HCT116 (cell line): ENCODE measurements around the gene DDX50. TPM values are rescaled to one million over a fixed set of nuclear protein-coding genes. Genes with fewer than 3 reads are reported as not detected.

Source experiments
- ATAC-seq: fragments of 200-7000 bp; cut with Tn5 transposase; 2 replicates; pipeline ENCODE4 v1.9.1; 2020; ENCODE audit warnings: mild to moderate bottlenecking, moderate library complexity
- Bru-seq: library from RNA; stranded (reverse); fragments of 400-500 nt; gene quantifications from one replicate; lab custom pipeline; 2021; lab: Mats Ljungman, UMichigan
- BruChase-seq, 2 experiments: library from RNA; stranded (reverse); fragments of 400-500 nt; gene quantifications; one replicate each; lab custom pipeline; 2021; lab: Mats Ljungman, UMichigan
- BruUV-seq: library from RNA; stranded (reverse); fragments of 400-500 nt; replicated peaks from 2 replicates; lab custom pipeline; 2021; lab: Mats Ljungman, UMichigan
- CTCF ChIA-PET: fragments of 300-600 bp; sonication (Branson Sonifier 250); formaldehyde crosslinking; loops from one replicate; lab custom pipeline; 2021; ENCODE audit warnings: antibody characterized with exemption; lab: Charles Lee
- POLR2A ChIA-PET: fragments of 300-600, 350-600 bp; sonication (Branson Sonifier 250); formaldehyde crosslinking; loops from one replicate; lab custom pipeline; 2021; ENCODE audit warnings: antibody characterized with exemption; lab: Charles Lee
- RAD21 ChIA-PET, 2 experiments: fragments of 300-600 bp; sonication (Branson Sonifier 250); formaldehyde crosslinking; loops; one replicate each; lab custom pipeline; 2023; ENCODE audit warnings: low total read pairs in 2 of 2; ENCODE audit not compliant: uncharacterized antibody in 2 of 2, unreplicated experiment in 2 of 2, low non-redundant PET in 1 of 2; lab: Charles Lee
- DNase-seq: peaks from one replicate; pipeline ENCODE4 v3.0.0-alpha.2; 2010; ENCODE audit warnings: low read depth, low spot score
- H2AFZ ChIP-seq: fragments of 200-600 bp; shearing (Covaris generic), sonication (generic); 2 replicates; pipeline ENCODE4 v1.6.1; 2017; ENCODE audit warnings: low read depth, mixed run types, mixed read lengths, antibody characterized with exemption, low read length; ENCODE audit not compliant: poor library complexity, severe bottlenecking
- H3K27ac ChIP-seq: 2 replicates; pipeline ENCODE4 v1.5.1; 2012; ENCODE audit warnings: low read depth, low read length
- H3K27me3 ChIP-seq: fragments of 200-600 bp; sonication (generic); 2 replicates; pipeline ENCODE4 v1.6.1; 2016; ENCODE audit warnings: mixed run types, low read length, mixed read lengths; ENCODE audit not compliant: insufficient read depth
- H3K36me3 ChIP-seq, 2 experiments: fragments of 200-500 bp in 1 of 2; fragments of 200-600 bp in 1 of 2; sonication (Bioruptor generic) in 1 of 2; sonication (generic) in 1 of 2; 2 replicates each; pipeline versions ENCODE4 v1.5.1 to v1.6.1; 2014 to 2016; ENCODE audit warnings: low read length in 2 of 2, inconsistent platforms in 1 of 2, mixed read lengths in 1 of 2, mixed run types in 1 of 2; ENCODE audit not compliant: insufficient read depth in 2 of 2, control insufficient read depth in 1 of 2
- H3K4me1 ChIP-seq, 2 experiments: fragments of 200-600 bp in 1 of 2; sonication (generic) in 1 of 2; 2 replicates each; pipeline versions ENCODE4 v1.5.1 to v1.6.1; 2012 to 2017; ENCODE audit warnings: low read length in 2 of 2, inconsistent platforms in 1 of 2, mild to moderate bottlenecking in 1 of 2, mixed read lengths in 1 of 2, mixed run types in 1 of 2, moderate library complexity in 1 of 2; ENCODE audit not compliant: insufficient read depth in 2 of 2, control insufficient read depth in 1 of 2
- H3K4me2 ChIP-seq: fragments of 200-600 bp; sonication (generic); 2 replicates; pipeline ENCODE4 v1.6.1; 2017; ENCODE audit warnings: mixed run types, low read length, mixed read lengths
- H3K4me3 ChIP-seq, 2 experiments: fragments of 200-600 bp in 1 of 2; sonication (generic) in 1 of 2; replicated peaks in 1 of 2; 2 replicates each; pipeline ENCODE4 v1.5.1; 2011 to 2016; ENCODE audit warnings: low read length in 2 of 2, control low read depth in 1 of 2, low read depth in 1 of 2, mild to moderate bottlenecking in 1 of 2, mixed read lengths in 1 of 2, mixed run types in 1 of 2
- H3K79me2 ChIP-seq: fragments of 200-600 bp; sonication (generic); 2 replicates; pipeline ENCODE4 v1.6.1; 2017; ENCODE audit warnings: mild to moderate bottlenecking, mixed run types, low read length, moderate library complexity, mixed read lengths; ENCODE audit not compliant: insufficient read depth
- H3K9ac ChIP-seq: fragments of 200-600 bp; sonication (generic); 2 replicates; pipeline ENCODE4 v1.6.1; 2016; ENCODE audit warnings: low read length, mixed read lengths
- H3K9me2 ChIP-seq: fragments of 200-600 bp; sonication (generic), shearing (Covaris generic); 2 replicates; pipeline ENCODE4 v1.6.1; 2017; ENCODE audit warnings: mixed run types, mild to moderate bottlenecking, moderate library complexity; ENCODE audit not compliant: insufficient read depth
- H3K9me3 ChIP-seq, 2 experiments: fragments of 200-500 bp in 1 of 2; fragments of 200-600 bp in 1 of 2; sonication (Bioruptor generic) in 1 of 2; sonication (generic) in 1 of 2; 2 replicates each; pipeline ENCODE4 v1.6.1; 2014 to 2017; ENCODE audit warnings: low read length in 2 of 2, mixed read lengths in 2 of 2, inconsistent platforms in 1 of 2, low read depth in 1 of 2, mild to moderate bottlenecking in 1 of 2, mixed run types in 1 of 2, moderate library complexity in 1 of 2; ENCODE audit not compliant: control insufficient read depth in 1 of 2, insufficient read depth in 1 of 2
- H4K20me1 ChIP-seq: fragments of 200-600 bp; sonication (generic), shearing (Covaris generic); 2 replicates; pipeline ENCODE4 v1.6.1; 2017; ENCODE audit warnings: mixed run types, mild to moderate bottlenecking, moderate library complexity; ENCODE audit not compliant: insufficient read depth
- CBX3 ChIP-seq: IDR thresholded peaks from 2 replicates; pipeline ENCODE4 v1.6.1; 2012; ENCODE audit warnings: low read depth
- EGR1 ChIP-seq: IDR thresholded peaks from 2 replicates; pipeline ENCODE4 v1.6.1; 2012; ENCODE audit warnings: low read depth
- ELF1 ChIP-seq: IDR thresholded peaks from 2 replicates; pipeline ENCODE4 v1.6.1; 2012; ENCODE audit warnings: low read depth, borderline replicate concordance
- EZH2 ChIP-seq: fragments of 200-600 bp; sonication (generic); IDR thresholded peaks from 2 replicates; pipeline ENCODE4 v1.6.1; 2017; ENCODE audit warnings: antibody characterized with exemption, mixed run types
- FOSL1 ChIP-seq: IDR thresholded peaks from 2 replicates; pipeline ENCODE4 v1.6.1; 2012; ENCODE audit warnings: low read depth
- POLR2A ChIP-seq: IDR thresholded peaks from 2 replicates; pipeline ENCODE4 v1.7.0; 2011; ENCODE audit warnings: borderline replicate concordance; ENCODE audit not compliant: insufficient read depth, insufficient read length; ENCODE audit errors: extremely low read depth
- POLR2AphosphoS5 ChIP-seq: IDR thresholded peaks from 2 replicates; pipeline ENCODE4 v1.6.1; 2011; ENCODE audit warnings: mild to moderate bottlenecking, low read depth, low read length, moderate library complexity
- RAD21 ChIP-seq: IDR thresholded peaks from 2 replicates; pipeline ENCODE4 v1.6.1; 2012; ENCODE audit warnings: low read depth, mild to moderate bottlenecking
- SIN3A ChIP-seq: IDR thresholded peaks from 2 replicates; pipeline ENCODE4 v1.6.1; 2012; ENCODE audit warnings: low read depth
- SP1 ChIP-seq: IDR thresholded peaks from 2 replicates; pipeline ENCODE4 v1.6.1; 2012; ENCODE audit warnings: low read depth
- SRF ChIP-seq: IDR thresholded peaks from 2 replicates; pipeline ENCODE4 v1.6.1; 2012; ENCODE audit warnings: low read depth
- TCF7L2 ChIP-seq: IDR thresholded peaks from 2 replicates; pipeline ENCODE4 v1.7.0; 2011; ENCODE audit warnings: borderline replicate concordance, inconsistent platforms; ENCODE audit not compliant: insufficient read depth, insufficient read length; ENCODE audit errors: extremely low read depth
- YY1 ChIP-seq: IDR thresholded peaks from 2 replicates; pipeline ENCODE4 v1.6.1; 2011; ENCODE audit warnings: low read length, low read depth, moderate library complexity, mild to moderate bottlenecking; ENCODE audit not compliant: insufficient replicate concordance; ENCODE audit errors: extremely low read depth
- ZFX ChIP-seq: fragments of 450-650 bp; IDR thresholded peaks from 2 replicates; pipeline ENCODE4 v1.6.1; 2017
- ZNF274 ChIP-seq: fragments of 200-500 bp; sonication (Bioruptor generic); IDR thresholded peaks from 2 replicates; pipeline ENCODE4 v1.6.1; 2014; ENCODE audit warnings: mild to moderate bottlenecking, low read depth, low read length, inconsistent platforms
- intact Hi-C: fragments of 100-400 bp; cut with micrococcal nuclease; formaldehyde crosslinking; loops from 2 replicates; pipeline ENCODE4 v1.10.0; 2022
- long read RNA-seq: library from polyadenylated mRNA; unstranded; transcript quantifications from one replicate; pipeline ENCODE4 v2.0.0, GENCODE V29; 2021; ENCODE audit not compliant: unreplicated experiment
- polyA plus RNA-seq: library from polyadenylated mRNA; unstranded; fragments of >200 nt; gene quantifications from 2 replicates; pipeline ENCODE4 v1.2.1, GENCODE V29; 2012; ENCODE audit warnings: missing spikeins
- total RNA-seq: library from RNA; stranded (reverse); gene quantifications from one replicate; pipeline ENCODE4 v1.2.1, GENCODE V29; 2021; ENCODE audit not compliant: unreplicated experiment
- TF ChIP-seq, protein P1 (sequence below): IDR thresholded peaks from 2 replicates; pipeline ENCODE4 v1.6.1; 2012
- TF ChIP-seq, protein P2 (sequence below): IDR thresholded peaks from 2 replicates; pipeline ENCODE4 v1.6.1; 2012; ENCODE audit warnings: low read depth

The DDX50 gene, protein sequence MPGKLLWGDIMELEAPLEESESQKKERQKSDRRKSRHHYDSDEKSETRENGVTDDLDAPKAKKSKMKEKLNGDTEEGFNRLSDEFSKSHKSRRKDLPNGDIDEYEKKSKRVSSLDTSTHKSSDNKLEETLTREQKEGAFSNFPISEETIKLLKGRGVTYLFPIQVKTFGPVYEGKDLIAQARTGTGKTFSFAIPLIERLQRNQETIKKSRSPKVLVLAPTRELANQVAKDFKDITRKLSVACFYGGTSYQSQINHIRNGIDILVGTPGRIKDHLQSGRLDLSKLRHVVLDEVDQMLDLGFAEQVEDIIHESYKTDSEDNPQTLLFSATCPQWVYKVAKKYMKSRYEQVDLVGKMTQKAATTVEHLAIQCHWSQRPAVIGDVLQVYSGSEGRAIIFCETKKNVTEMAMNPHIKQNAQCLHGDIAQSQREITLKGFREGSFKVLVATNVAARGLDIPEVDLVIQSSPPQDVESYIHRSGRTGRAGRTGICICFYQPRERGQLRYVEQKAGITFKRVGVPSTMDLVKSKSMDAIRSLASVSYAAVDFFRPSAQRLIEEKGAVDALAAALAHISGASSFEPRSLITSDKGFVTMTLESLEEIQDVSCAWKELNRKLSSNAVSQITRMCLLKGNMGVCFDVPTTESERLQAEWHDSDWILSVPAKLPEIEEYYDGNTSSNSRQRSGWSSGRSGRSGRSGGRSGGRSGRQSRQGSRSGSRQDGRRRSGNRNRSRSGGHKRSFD
- total RNA-seq (25.6 TPM), Bru-seq, nascent RNA (percentile 78 among the genes with signal in this experiment), BruChase-seq, experiment 1, labeled RNA remaining after a 6-hour chase (percentile 75 among the genes with signal in this experiment), BruChase-seq, experiment 2, labeled RNA remaining after a 2-hour chase (percentile 71 among the genes with signal in this experiment)
- polyA plus RNA-seq: 28.9 and 34.7 TPM in 2 replicates
- long read RNA-seq, transcript DDX50-201 (15 exons, 2,538 nt): major isoform, 22 of 44 reads
- long read RNA-seq, partial matches to known transcripts: 1 of 44 reads
- long read RNA-seq, other reads (novel, unspliced or antisense): 21 of 44 reads

DNA sequence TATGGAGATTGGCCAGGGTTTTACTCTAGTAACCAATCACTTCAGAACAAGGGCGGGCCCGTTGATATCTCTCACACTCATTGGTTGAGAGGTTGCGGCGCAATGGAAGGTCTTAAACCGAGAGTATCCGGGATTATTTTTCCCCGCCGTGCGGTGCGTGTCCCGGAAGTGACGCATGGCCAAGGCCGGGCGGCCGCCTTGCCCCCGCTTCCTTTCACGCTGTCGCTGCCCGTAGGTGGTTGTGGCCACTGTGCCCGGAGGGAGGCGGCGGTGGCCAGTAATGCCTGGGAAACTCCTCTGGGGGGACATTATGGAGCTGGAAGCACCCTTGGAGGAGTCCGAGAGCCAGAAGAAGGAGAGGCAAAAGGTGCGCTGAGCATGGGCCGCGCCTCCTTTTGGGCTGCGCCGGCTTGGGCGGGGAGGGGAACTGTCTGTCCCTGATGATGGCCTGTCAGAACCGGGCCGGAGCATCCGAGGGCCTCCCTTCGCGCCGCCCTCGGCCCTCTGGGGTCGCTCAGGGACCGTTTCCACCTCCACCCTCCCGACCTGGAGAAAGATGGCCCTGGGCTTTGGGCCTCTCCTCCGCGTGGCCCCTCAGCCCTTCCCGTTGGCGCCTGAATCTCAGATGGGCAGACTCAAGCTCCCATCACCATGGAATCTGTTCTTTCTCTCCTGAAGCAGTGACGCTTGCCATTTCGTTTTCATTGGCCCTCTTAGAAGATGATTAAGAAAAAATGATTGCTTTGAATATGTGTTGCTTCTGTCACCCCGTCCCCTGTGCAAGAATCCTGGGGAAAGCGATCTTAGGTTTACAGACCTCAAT, at the start of gene DDX50:
DDX50 (plus strand) TSS at position 211 of the 823 bp plus-strand sequence; CDS start at position 281, 70 bp downstream.
- no peaks in the 10 kb centered on the region for H3K27me3 ChIP-seq
- peaks cover 34% of the 10 kb centered on the region for H3K79me2 ChIP-seq
- ChIA-PET POLR2A (no interaction called here), CTCF (no interaction called here)
- peak within 1 kb of the TSS; percentile 48 for H2AFZ ChIP-seq
- H4K20me1 ChIP-seq: no peaks in the 10 kb centered on the region
- H3K9me3 ChIP-seq: no peaks in the 10 kb centered on the region
- no peaks in the 10 kb centered on the region for H3K9me2 ChIP-seq
- no peaks in the 10 kb centered on the region for H3K36me3 ChIP-seq
- peak; percentile 95 for ATAC-seq
- peak within 1 kb of the TSS; percentile 85 for H3K4me2 ChIP-seq
- TF ChIP-seq POLR2A (peak; percentile 73), SRF (no peak), RAD21 (0 out of 2 replicates have a peak, but pooled peaks have one; percentile 15), FOSL1 (no peak), SP1 (peak; percentile 84), POLR2AphosphoS5 (peak; percentile 92), TCF7L2 (peak; percentile 9), YY1 (peak; percentile 60), ZFX (peak; percentile 86; the same call in 1 of the 2 replicates), SIN3A (peak; percentile 86; the same call in 1 of the 2 replicates), EGR1 (peak; percentile 89), CBX3 (0 out of 2 replicates have a peak, but pooled peaks have one; percentile 46), ELF1 (peak; percentile 55), EZH2 (no peak), ZNF274 (no peak)
- TF ChIP-seq, protein P1, sequence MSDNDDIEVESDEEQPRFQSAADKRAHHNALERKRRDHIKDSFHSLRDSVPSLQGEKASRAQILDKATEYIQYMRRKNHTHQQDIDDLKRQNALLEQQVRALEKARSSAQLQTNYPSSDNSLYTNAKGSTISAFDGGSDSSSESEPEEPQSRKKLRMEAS: peak; percentile 87
- TF ChIP-seq, protein P2, sequence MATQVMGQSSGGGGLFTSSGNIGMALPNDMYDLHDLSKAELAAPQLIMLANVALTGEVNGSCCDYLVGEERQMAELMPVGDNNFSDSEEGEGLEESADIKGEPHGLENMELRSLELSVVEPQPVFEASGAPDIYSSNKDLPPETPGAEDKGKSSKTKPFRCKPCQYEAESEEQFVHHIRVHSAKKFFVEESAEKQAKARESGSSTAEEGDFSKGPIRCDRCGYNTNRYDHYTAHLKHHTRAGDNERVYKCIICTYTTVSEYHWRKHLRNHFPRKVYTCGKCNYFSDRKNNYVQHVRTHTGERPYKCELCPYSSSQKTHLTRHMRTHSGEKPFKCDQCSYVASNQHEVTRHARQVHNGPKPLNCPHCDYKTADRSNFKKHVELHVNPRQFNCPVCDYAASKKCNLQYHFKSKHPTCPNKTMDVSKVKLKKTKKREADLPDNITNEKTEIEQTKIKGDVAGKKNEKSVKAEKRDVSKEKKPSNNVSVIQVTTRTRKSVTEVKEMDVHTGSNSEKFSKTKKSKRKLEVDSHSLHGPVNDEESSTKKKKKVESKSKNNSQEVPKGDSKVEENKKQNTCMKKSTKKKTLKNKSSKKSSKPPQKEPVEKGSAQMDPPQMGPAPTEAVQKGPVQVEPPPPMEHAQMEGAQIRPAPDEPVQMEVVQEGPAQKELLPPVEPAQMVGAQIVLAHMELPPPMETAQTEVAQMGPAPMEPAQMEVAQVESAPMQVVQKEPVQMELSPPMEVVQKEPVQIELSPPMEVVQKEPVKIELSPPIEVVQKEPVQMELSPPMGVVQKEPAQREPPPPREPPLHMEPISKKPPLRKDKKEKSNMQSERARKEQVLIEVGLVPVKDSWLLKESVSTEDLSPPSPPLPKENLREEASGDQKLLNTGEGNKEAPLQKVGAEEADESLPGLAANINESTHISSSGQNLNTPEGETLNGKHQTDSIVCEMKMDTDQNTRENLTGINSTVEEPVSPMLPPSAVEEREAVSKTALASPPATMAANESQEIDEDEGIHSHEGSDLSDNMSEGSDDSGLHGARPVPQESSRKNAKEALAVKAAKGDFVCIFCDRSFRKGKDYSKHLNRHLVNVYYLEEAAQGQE: no peak
- TF ChIP-seq, all 23 proteins: peak for 12
- intact Hi-C loops: no loop called here
- H3K4me3 ChIP-seq: peak within 1 kb of the TSS; percentile 81 to 89
- peaks cover 3 to 18% of the 10 kb centered on the region in 2 experiments; a peak in 3 of 4 replicates for H3K4me1 ChIP-seq
- peak within 1 kb of the TSS; percentile 86 for H3K9ac ChIP-seq
- DNase-seq: peak; percentile 96
- BruUV-seq: TSS peak; percentile 68
- peak within 1 kb of the TSS; percentile 52 for H3K27ac ChIP-seq
- RAD21 ChIA-PET: no interaction called here
